Activated naive CD4-positive, alpha-beta T cell treated with anti-CD3 and anti-CD28 coated beads, Interleukin-2, amount 50 U/mL, for 16 hours (primary cell): ENCODE results near the gene GNG2.

Source experiments
- DNase-seq: peaks from one replicate; pipeline ENCODE4 v3.0.0-alpha.2; 2020

The GNG2 gene

DNA sequence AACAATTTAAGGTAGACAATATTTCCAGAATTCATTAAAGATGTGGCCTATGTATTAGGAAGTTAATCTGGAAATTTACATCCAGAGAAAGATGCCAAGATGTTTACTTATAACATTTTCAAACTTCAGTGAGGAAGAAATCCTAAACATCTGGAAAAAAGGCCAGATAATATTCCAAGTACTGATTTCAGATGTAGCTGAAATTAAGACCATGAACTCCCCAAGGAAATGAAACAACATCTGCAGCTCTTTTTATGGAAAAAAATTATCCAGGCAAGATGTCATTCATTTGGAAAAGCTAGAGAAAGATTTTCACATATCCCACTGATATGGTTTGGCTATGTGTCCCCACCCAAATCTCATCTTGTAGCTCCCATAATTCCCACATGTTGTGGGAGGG lies 35.0 kb downstream of the GNG2 start:
- DNase-seq: no peak

DNA sequence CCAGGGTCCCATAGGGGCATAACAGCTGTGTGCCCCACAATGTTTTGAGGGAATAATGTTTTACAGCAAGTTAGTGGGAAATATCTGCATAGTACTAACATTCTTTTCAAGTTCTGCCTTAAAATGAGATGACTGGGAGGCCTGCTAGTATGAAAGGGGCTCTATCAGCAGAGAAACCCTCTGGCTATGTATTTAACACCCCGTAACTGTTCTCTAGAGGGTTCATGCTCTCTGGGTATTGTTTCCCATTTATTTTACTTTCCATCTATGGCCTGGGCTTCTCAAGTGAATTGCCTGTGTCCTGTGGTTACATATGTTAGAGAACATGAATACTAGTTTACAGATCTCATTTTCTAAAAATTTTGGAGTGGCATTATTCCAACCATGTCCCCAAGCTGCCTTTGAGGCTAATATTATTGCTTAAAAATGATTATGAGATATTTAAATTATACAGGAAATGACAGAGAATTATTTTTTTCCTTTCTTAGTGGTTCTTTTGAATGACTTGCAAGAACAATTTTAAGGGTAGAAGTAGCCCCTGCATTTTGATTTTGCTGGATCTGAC lies 37.5 kb downstream of the GNG2 start:
- DNase-seq: no peak

DNA sequence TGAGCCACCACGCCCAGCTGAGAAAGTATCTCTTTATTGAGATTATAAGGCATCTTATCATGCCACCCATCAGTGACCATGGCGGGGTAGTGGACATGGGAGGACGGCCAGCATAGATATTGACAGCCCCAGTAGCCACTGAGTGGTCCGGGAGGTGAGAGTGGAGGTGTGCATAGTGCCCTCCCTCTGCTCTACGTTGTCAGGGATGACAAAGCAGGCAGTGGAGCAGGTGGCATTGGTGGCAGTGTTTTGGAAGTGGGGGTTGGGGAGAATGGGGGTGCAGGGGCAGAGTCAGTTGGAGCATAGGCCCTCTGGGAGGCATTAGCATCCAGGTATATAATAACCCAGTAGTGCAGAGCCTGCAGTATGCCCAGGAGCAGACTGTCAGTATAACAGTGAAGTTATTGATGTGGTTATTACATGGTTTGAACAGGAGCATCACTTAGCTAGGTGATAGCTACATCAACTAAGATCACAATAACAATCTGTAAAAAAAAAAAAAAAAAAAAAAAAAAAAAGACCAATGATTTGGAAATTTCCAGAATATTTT lies 41.1 kb downstream of the GNG2 start:
- no peak for DNase-seq

DNA sequence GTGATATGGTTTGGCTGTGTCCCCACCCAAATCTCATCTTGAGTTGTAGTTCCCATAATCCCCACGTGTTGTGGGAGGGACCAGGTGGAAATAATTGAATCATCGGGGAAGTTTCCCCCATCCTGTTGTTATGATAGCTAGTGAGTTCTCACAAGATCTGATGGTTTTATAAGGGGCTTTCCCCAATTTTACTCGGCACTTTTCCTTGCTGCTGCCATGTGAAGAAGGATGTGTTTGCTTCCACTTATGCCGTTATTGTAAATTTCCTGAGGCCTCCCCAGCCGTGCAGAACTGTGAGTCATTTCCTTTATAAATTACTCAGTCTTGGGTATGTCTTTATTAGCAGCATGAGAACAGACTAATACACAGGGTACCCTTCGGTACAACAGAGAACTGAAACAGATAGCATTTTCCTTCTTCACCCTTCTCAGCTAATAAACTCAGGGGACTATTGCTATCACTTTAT lies 45.3 kb downstream of the GNG2 start:
- peak; percentile 56 for DNase-seq

DNA sequence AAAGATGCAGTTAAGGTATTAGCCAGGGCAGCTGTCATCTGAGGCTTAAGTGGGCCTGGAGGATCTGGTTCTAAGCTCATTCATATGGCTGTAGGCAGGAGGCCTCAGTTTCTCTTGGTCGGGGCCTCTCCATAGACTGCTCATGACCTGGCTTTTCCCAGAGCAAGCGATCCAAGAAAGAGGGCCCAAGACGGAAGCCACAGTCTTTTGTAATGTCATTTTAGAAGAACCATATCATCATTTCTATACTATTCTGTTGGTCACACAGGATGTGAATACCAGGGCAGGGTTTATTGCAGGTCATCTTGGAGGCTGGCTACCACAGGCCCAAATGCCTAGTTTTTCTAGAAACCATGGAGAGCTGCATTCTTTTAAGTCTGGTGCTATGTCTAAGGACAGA lies 47.7 kb downstream of the GNG2 start:
- no peak for DNase-seq

DNA sequence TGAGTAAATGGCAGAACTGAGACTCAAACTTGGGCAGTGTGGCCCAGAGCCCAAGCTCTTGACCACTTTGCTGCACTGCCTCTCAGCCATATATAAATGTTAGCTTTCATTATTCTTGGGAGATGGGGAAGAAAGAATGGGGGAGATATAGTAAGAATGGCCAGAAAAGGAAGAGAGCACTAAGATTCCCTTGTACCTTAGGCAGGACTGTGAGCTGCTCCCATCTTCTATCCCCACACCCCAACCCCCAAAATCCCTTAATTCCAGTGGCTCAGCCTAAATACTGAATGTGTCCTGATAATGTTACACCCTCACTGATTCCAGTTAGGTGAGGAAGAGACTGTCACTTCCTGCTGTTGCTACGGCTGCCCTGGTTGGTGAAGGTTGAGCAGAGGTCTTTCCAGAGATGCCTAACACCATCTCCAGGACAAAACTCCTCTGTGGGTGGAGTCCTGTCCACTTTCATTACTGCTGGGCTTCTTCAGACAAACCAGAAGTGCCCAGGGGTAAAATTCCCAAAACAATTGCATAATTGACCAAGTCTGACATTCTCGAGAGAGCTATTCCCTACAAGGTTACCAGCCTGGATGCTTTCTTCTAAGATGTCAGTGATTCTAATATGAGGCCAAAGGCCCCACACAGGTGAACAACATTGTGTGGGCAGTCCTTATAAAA lies 51.8 kb downstream of the GNG2 start:
- DNase-seq: no peak

DNA sequence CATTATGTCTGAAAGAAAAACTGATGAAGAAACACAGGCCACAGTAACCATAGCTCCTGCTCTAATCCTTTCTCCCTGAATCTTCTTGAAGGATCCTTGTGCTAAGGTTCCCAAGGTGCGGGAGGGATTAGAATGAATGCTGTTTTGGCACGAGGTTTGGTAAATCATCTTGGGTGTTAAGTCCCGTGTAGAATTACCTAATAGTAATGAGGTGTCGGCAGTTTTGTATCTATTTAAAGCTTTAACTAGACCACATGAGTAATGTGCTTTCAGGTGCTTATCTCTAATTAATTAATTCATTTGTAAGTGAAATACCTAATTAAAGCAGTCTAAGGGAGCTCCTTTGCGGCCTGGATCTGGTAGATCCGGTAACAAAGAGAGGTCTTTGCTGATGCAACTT lies 53.9 kb downstream of the GNG2 start:
- no peak for DNase-seq

DNA sequence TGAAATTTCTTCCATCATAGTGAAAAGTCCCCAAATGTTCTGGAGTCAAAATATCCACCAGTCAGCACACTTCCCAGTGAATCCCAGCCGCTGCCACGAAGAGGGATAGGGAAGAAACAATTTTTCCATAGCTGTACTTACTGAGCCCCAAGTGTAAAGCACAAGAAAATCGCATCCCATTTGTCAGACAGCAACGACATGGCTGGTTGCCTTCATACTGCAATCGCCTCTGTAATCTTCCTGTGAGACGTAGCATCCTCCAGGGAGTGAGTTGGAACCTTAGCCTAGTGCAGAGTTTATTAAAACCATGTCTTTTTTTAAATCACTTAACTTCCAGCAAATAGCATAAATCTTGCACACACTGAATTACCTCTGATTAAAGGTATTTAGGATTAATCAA lies 56.8 kb downstream of the GNG2 start:
- no peak for DNase-seq

DNA sequence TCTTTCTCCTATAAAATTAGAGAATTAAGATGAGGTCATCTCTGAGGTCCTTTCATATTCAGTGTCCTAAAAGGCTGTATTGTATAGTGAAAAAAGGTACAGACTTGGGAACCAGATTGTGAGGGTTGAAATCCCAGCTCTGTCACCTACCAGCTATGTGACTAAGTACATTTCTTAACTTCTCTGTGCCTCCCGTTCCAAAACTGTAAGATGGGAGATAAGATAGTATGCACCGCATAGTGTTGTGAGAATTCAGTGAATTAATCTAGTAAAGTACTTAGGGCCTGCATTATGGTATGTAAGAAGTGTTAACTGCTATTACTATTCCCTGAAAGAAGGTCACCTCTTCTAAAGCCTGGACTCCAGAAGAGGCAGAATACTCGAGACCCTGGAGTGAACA lies 60.6 kb downstream of the GNG2 start:
- DNase-seq: no peak

DNA sequence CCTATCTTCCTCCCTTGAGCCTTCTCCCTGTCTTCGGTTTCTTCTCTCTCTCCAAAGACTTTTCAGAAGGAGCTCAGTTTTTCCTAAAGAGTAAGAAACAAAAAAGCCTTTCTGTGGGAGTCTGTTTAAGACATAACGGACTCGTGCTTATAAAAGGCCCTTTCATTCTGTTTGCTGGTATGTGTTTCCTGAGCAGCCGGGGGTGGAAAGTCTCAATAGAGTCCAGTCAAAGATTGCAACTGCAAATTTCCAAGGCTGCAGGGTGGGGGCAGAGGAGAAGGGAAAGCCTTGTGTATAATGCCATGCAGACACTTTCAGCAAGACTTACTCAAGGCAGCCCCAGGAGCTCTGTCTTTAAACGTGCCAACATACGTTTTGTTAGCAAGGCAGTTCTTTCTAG lies 62.2 kb downstream of the GNG2 start:
- DNase-seq: no peak

DNA sequence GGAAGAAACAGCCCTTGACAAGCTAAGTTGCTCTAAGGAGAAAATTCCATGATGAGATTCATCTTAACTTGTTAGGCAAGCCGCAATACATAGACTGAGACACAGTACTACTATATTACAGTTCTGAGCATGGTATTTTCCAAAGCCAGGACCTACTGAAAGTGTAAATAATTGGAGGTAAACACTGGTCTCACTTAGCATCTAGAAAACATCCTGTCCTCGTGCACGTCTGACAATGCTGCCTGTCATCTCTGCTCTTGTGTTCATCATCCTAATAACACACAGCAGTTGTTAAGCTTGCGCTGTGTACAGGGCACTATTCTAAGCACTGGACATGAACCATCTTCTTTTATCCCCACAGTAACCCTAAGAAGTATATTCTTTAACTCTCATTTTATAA lies 64.2 kb downstream of the GNG2 start:
- no peak for DNase-seq

DNA sequence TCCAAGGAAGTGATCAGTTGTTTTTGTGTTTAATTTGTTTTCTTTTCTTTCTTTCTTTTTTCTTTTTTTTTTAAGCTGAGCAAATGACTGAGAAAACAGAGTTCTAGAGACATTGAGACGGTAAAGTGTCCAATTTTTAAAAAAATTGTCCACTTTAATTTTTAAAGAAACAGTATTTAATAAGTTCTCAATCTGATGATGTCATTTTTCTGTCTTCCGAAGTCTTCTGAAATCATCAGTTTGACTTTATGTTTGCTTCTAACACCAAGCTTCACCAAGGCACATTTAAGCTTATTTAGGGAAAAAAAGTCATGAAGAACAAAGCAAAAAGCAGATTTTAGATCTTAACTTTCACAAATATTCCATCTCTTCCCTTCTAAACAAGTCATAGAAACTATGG lies 65.6 kb downstream of the GNG2 start:
- no peak for DNase-seq

DNA sequence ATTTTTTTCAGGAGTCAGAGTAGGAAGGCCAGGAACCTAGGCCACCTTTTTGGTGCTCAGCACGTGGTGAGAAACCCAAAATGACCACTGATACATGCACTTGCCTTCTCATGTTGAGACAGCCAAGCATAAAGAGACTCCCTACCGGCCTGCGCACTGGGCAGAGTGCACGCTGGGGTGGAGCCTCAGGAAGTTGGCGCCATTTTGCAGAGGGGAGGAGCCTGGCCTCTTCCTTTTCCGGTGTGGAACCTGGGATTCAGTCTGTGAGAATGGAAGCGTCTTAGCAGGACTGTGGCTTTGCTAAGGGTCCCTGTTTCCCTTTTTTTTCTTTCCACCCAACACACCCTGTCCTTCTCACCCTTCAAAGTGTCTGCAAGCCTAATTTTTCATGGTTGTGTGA lies 66.0 kb downstream of the GNG2 start:
- no peak for DNase-seq

DNA sequence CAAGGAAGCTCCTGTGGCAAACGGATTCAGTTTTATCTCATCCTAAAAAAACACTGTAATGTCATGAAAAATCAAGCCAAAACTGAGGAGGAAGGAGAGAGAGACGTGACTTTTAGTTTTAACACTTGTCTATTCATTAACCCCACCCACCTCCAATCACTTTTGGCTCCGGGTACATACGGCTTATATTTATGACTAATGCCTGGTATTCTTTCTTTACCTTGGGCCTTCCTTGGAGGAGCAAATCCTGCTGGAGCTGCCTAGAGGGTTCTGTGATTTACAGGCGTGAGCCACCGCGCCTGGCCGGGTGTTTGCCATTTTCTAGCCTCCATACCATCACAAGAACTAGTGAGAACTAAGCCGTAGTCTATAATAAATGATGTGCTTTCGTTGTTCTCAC lies 68.2 kb downstream of the GNG2 start:
- DNase-seq: no peak

DNA sequence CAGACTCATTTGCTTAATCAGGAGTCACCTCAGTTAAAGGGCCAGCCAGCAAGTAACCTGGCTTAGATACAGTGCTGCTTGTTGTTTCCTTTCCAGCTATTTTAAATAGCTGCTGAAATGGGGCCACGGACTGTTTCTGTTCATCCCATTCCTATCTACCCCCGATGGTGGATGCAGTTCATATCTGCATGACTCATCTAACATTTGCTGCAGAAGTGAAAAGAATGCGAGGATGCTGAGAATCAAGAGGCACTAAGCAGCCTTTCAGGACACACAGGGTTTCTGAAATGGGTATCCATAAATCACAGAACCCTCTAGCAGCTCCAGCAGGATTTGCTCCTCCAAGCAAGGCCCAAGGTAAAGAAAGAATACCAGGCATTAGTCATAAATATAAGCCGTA lies 68.8 kb downstream of the GNG2 start:
- DNase-seq: no peak

DNA sequence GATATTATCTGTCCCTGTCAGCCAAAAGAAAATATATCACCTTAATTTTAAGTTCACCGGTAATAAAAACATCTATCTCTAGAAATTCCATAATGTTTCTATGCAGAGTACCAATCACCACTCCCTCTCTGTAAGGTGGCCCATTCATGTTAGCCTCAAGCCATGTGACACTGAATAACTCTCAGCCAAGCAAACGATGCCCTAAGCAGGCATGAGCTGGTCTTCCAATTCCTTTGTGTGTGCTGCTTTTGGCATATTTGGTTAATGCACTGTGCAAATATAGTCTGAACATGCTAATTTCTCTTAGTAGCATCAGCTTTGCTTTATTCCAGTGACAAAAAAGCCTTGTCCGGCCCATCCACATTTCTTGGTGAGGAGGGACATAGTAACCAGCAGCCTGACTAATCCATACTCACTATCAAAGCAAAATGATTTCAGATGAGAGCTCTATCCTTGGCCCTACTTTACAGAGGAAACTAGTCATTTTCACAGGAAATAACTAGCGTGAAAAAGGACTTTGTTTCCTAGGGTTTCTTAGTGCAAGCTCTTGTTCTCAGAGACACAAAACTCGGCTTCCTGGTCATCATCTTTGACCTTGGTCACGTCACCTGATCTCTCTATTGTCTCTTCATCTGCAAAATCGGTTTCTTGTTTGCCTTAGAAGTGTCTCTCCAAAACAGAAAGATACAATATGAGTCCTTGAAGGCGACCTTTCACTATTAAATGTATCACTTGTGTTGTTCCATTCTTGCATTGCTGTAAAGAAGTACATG lies 69.7 kb downstream of the GNG2 start:
- DNase-seq: no peak

DNA sequence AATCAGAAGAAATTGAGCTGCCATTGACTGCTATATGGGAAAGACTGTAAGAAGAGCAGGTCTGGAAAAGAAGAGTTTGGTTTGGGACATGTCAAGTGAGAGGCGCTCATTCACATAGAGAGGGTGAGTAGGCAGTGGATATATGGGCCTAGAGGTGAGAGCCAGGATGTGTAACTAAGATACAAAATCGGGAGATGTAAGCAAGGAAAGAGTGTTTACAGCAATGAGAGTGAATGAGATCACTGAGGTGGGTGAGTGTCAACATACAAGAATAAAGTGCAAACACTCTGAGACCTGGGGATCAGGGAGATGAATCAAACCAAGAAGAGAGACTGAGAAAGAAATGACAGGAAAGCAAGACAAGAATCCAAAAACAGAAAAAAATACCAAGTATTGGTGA lies 70.9 kb downstream of the GNG2 start:
- no peak for DNase-seq

DNA sequence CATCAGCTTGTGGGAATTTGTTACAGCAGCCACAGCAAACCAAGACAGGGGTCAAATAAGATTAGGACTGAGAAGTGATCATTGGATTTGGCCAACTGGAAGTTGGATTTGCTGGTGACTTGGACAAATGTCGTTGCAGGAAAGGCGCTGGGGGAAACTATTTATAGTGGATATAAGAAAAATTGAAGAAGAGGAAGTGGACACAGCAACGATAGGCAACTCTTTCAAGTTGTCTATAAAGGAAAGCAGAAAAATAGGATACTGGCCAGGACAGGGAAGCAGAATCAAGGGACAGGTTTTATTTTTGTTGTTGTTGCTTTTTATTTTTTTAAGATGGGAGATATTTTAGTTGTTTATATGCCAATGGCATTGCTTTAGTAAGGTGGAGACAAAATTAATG lies 72.8 kb downstream of the GNG2 start:
- DNase-seq: no peak

DNA sequence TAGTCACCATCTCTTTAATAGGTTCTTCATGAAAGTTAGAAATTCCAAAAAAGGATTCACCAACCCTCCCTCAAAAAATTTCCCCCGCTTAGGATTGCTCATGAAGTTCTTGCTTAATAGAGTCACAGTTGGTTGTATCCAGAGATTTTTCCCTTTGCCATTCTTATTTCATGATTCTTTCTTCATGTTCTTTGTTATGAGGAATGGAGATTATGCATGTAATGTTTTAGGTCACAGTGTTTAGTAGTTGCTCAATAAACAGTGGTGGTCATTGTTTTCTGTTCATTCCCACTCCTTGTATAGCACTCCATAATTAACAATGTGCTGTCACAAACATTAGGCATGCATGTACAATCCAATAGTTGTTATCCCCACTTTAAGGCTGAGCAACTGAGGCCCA lies 77.7 kb downstream of the GNG2 start:
- DNase-seq: no peak

DNA sequence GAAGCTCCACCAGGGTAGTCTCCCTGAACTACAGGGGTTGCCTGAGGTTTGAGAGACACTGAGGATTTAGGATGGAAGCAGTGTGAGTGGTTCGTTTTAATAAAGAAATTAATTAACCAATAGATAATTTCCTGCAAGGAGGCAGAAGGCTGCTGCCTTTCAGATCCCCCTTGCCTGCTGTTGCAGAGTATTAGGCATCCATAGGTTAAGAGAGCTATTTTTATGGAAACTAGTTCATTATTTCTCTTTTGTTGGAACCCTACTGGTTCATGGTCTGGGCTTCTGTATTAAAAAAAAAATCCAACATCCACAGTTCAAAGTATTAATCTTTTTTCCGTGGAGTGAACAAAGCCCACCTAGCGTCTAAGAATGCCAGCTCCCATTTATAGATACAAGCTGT lies 78.4 kb downstream of the GNG2 start:
- DNase-seq: no peak

DNA sequence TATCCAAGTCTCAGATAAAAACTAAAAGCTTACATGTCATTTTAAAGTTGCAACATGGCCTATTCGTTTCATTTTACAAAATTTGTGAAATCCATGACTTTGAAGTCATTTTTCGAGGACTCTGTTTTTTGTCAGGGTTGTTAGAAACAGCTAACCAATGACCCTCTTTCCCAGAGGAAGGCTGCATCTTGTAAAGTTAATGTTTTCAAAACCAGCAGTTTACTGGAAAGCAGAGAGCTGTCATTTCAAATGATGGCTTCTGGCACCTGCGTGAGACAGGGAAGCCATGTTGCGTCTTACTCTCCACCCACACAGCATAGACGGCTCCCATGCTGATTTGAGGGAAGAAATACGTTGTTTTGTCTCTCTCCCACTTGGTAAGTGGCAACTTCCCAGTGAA lies 78.8 kb downstream of the GNG2 start:
- no peak for DNase-seq

DNA sequence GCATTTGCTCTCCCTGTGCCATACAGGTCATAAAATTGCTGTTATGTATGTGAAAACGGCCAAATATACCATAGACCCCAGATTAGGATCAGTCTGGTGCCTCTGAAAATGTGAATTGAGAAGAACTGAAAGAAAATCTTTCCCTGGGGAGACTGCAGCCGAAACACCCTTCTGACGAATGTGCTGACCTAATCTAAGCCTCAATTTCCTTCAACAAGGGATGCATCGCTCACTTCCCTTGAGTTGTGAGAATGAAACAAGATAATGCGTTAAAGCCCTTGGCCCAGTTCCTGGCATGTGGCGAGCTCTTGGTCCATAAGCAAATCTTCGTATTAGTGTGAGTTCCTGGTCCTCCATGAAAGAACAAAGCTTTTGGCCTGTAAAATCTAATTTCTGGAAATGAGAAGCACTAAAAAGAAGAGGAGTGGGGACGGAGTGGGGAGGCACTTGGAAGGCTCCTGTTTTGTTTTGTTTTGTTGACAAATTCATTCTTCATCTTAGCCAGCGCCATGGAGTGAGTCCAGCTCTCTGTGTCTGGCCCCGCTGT lies 79.4 kb downstream of the GNG2 start:
- DNase-seq: no peak

DNA sequence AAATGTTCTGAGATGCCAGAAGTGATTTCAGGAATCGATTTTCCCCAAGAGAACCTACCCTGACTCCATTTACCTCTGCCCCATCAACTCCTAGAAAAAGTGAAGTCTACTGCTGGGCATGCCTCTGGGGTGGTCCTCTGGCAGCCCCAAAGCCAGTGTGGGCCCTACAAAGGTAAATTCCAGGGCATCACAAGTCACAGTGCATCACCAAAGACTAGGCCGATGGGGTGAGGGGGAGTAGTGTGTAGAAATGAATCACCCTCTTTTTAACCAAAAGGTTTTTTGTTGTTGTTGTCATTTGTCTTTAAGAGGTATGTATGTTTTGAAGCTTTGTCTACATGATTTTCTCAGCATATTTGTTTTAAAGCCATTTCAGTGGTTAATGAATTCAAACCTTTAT lies 82.6 kb downstream of the GNG2 start:
- DNase-seq: no peak

DNA sequence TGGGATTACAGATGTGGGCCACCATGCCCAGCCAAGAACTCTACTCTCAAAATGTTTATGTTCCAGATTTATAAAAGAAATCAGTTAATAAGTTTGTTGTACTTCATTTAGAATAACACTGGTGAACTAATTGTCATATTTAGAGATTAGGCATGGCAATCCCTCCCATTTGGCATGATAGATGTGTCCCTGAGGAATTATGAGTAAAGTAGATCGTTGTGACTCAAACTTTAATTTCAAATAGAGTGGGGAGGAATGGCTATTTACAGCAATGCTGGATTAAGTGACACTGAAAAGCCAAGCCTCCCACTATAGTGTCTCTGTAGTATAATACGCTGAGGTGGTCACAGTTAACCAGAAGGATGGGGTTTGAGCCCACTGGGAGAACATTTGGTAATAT lies 89.6 kb downstream of the GNG2 start:
- DNase-seq: no peak
